Chondrocyte (in vitro differentiated cells): ENCODE measurements around the gene PRKCA. TPM values are rescaled to one million over a fixed set of nuclear protein-coding genes. Genes with fewer than 3 reads are reported as not detected.

Source experiments
- DNase-seq: peaks from one replicate; pipeline ENCODE4 v3.0.0; 2021; ENCODE audit warnings: mixed read lengths, low spot score
- H3K27ac Mint-ChIP-seq: one replicate; pipeline ENCODE4 v1.8.0; 2021; ENCODE audit warnings: mild to moderate bottlenecking, moderate library complexity, mixed read lengths; ENCODE audit not compliant: unreplicated experiment
- H3K27me3 Mint-ChIP-seq: 2 replicates; pipeline ENCODE4 v1.8.0; 2021; ENCODE audit warnings: low read depth, mixed read lengths
- H3K36me3 Mint-ChIP-seq: 2 replicates; pipeline ENCODE4 v1.8.0; 2021; ENCODE audit warnings: low read depth, mixed read lengths
- H3K4me1 Mint-ChIP-seq: 2 replicates; pipeline ENCODE4 v1.8.0; 2021; ENCODE audit warnings: low read depth, mild to moderate bottlenecking, mixed read lengths
- H3K4me3 Mint-ChIP-seq: one replicate; pipeline ENCODE4 v1.8.0; 2021; ENCODE audit warnings: mild to moderate bottlenecking, moderate library complexity, mixed read lengths; ENCODE audit not compliant: unreplicated experiment
- H3K9me3 Mint-ChIP-seq: 2 replicates; pipeline ENCODE4 v1.8.0; 2021; ENCODE audit warnings: low read depth, mixed read lengths
- total RNA-seq: library from RNA; stranded (reverse); gene quantifications from 3 replicates; pipeline ENCODE4 v1.2.1, GENCODE V29; 2021
- TF ChIP-seq, protein P1 (sequence below): fragments of 200-600 bp; sonication (generic); IDR thresholded peaks from 2 replicates; pipeline ENCODE4 v1.5.0; 2021; ENCODE audit warnings: antibody characterized with exemption, mild to moderate bottlenecking, moderate library complexity

PRKCA gene
- total RNA-seq, 1 donor from 2014 or later = 51.5 TPM

DNA sequence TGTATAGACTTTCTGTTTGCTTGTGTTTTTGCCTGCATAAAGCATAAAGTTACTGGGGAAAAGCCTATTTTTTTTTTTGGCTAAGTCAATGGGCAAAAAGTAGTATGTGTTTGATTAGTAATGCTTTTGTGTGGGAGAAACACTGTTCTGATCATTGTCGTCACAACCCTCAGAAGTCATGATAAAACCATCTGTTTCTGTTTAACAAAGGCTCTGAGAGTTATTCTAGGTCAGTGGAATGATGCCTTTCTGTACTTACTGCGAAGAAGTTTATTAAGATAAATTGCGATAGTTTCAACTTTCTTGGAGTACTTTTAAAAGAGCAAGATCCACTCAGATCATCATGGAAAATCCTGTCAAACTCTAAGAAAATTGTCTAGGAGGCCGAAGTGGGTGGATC, 80.9 kb downstream of the PRKCA start:
- Mint-ChIP-seq H3K4me1 (peaks cover 52% of the 10 kb centered on the region), H3K4me3 (no peak overlapping the region), H3K27me3 (no peaks in the 10 kb centered on the region), H3K9me3 (no peaks in the 10 kb centered on the region), H3K27ac (no peak overlapping the region), H3K36me3 (peaks cover 2% of the 10 kb centered on the region)
- DNase-seq = no peak
- TF ChIP-seq, protein P1, sequence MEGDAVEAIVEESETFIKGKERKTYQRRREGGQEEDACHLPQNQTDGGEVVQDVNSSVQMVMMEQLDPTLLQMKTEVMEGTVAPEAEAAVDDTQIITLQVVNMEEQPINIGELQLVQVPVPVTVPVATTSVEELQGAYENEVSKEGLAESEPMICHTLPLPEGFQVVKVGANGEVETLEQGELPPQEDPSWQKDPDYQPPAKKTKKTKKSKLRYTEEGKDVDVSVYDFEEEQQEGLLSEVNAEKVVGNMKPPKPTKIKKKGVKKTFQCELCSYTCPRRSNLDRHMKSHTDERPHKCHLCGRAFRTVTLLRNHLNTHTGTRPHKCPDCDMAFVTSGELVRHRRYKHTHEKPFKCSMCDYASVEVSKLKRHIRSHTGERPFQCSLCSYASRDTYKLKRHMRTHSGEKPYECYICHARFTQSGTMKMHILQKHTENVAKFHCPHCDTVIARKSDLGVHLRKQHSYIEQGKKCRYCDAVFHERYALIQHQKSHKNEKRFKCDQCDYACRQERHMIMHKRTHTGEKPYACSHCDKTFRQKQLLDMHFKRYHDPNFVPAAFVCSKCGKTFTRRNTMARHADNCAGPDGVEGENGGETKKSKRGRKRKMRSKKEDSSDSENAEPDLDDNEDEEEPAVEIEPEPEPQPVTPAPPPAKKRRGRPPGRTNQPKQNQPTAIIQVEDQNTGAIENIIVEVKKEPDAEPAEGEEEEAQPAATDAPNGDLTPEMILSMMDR = no peak

DNA sequence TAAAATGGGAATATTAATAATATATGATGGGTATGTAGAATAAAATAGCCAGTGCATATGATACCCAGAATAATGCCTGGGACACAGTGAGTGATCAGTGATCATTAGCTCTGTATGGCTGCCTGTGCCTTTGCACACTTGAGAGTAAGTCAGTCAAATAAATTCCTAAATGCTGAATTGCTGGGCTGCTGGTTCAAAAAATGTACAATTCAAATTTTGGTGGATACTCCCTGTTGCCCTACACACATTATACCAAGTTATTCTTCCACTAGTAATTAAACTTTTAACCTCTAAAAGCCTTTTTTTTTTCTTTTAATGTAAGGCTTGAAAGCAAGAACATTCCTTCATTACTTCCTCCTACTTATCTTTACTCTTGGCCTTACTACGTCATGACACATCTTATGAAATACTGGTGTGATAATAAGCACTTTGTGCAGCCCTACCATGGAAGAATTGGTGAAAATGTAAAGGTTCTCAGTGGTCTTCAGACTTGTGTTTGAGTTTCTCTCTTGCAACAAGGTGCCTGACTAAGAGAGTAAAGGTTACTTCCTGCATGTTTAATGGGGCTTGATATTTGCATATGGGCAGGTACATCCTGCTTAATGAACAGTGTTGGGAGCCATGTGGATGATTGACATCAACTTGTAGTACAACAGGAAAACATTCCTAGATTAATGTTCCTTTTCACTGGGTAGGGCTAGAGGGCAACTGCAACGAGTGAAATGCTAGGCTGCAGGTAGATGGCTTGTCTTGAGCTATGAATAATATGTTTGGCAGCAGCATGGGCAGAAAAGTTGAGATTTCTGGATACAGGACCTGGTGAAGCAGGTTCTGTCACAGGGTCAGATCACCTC, 84.3 kb downstream of the PRKCA start:
- Mint-ChIP-seq H3K4me3 (no peak overlapping the region), H3K36me3 (peaks cover 16% of the 10 kb centered on the region), H3K4me1 (peaks cover 32% of the 10 kb centered on the region), H3K27ac (no peak overlapping the region), H3K9me3 (no peaks in the 10 kb centered on the region), H3K27me3 (no peaks in the 10 kb centered on the region)
- TF ChIP-seq, protein P1 = no peak
- DNase-seq = no peak

- Mint-ChIP-seq H3K4me3 (no peak overlapping the region), H3K4me1 (peaks cover 34% of the 10 kb centered on the region), H3K27ac (no peak overlapping the region), H3K9me3 (no peaks in the 10 kb centered on the region), H3K36me3 (peaks cover 16% of the 10 kb centered on the region), H3K27me3 (no peaks in the 10 kb centered on the region)
- DNase-seq = no peak
- TF ChIP-seq, protein P1 = no peak
Observed at GRCh38 chr17:66387392-66387981, 85.1 kb downstream of the PRKCA start.

GRCh38 chr17:66392783-66393437, 90.5 kb downstream of the PRKCA start:
- DNase-seq = no peak
- Mint-ChIP-seq H3K9me3 (no peaks in the 10 kb centered on the region), H3K27ac (no peak overlapping the region), H3K4me3 (no peak overlapping the region), H3K4me1 (peaks cover 30% of the 10 kb centered on the region), H3K36me3 (peaks cover 13% of the 10 kb centered on the region), H3K27me3 (no peaks in the 10 kb centered on the region)
- TF ChIP-seq, protein P1 = no peak

DNA sequence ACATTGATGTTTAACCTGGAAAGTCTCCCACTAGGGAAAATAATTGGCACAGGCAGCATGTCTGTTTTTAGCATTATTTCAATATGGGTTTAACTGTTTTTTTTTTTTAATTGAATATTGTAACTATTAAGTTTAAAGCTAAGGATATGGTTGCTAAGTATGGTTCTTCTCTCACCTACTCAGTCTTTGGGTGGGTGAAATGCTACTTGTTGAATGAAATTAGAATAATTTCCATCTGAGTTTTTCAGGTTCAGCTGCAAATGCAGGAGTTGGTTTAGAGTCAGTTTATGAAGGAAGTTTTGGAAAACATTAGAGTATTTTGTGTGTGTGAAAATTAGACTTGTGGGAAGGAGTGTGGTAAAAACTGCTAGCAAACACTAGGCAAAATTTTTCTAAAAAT, 93.5 kb downstream of the PRKCA start:
- peaks cover 6% of the 10 kb centered on the region for H3K36me3 Mint-ChIP-seq
- H3K27me3 Mint-ChIP-seq = no peaks in the 10 kb centered on the region
- TF ChIP-seq, protein P1 = no peak
- no peak for DNase-seq
- no peak overlapping the region for H3K4me3 Mint-ChIP-seq
- H3K9me3 Mint-ChIP-seq = no peaks in the 10 kb centered on the region
- H3K4me1 Mint-ChIP-seq = peaks cover 30% of the 10 kb centered on the region
- H3K27ac Mint-ChIP-seq = no peak overlapping the region
